Inflammatory macrophage treated with lipopolysaccharide for 4 hours (primary cell): ENCODE results near the gene KIF19.
"Not testable (repeated sequence)": the region's sequence is repeated elsewhere in the genome, so short reads cannot be mapped to it uniquely, and the experiment has no call there.

Experiments used
- DNase-seq: peaks from one replicate; pipeline ENCODE4 v3.0.0-alpha.2; 2020

The KIF19 gene

DNA sequence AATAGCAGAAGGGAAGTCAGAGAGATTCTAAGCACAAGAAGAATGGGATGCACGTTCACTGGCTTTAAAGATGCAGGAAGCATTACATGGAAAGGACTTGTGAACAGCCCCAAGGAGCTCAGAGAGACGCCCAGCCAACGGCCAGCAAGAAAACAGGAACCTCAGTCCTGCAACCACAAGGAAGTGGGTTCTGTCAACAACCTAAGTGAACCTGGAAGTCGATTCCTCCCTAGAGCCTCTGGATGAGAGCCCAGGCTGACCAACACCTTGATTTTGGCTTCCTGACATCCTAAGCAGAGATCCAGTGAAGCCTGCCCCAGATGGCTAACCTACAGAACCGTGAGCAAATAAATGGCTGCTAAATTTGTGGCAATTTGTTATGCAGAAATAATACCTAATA is 65.7 kb downstream of the KIF19 start:
- DNase-seq = peak; percentile 27

DNA sequence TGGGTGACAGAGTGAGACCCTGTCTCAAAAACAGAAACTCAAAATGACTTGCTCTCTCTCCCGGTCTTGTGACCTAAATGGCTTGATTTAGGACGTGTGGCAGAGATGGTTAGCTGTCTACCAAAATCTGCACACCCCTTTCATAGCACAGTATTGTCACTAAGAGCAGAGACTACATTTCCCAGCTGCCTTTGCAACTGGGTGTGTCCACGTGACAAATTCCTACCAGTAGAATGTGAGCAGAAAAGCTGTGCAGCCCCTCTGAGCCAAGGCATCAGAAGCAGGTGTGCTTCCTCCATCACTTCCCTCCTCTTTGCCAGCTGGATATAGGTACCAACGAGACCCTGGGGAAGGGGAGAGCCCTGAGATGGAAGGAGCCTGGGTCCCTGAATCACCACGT is 66.8 kb downstream of the KIF19 start:
- no peak for DNase-seq

- DNase-seq = no peak
These were observed 67.4 kb downstream of the KIF19 start for GRCh38 chr17:74393346-74393942.

DNA sequence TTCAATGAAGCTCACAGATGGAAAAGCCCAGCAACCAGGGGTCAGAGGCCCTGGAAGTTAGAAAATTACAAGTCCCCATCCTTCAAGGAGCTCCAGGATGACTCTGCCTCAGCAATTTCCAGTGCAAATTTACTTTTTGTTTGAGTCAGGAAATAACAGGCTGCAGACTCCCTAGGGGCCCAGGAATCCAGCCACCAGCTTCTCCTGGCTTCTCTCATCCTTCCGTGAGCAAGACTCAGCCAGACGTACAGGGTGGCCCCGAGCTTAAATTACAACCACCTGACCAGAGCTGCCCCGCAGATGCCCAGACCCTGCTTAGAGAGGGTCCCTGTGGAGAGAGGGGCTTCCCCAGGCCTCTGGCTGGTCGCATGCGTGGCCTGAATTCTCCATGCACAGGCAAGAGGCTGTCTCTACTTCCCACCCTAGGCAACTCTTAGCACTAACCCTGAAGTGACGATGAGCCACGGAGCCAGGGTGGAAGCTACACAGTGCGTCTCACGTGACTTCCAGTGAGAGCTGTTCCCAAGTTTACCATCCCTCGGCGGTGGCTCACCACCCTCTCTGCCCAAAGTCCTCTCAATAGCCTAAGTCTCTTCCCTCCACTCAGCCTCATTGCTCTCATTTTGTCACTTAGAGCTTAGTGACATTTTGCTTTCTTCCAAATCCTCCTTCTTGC is 68.4 kb downstream of the KIF19 start:
- no peak for DNase-seq

DNA sequence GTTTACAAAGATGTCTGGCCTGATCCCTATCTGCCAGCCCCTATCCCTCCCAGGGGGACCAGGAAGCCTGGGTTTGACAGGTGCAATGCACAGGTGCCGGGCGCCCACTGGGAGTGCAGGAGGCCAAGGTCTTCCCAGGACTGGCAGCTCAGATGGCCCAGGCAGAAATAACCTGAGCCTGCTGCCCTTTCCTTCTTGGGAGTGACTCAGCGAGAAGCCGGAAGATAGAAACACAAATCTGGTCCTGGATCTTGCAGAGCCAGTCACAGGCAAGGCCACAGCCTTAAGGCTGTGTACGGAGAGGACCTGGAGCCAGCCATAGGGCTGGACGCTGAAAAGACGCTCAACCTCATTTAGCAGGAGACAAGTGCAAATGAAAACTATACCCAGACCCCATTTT is 69.0 kb downstream of the KIF19 start:
- no peak for DNase-seq

DNA sequence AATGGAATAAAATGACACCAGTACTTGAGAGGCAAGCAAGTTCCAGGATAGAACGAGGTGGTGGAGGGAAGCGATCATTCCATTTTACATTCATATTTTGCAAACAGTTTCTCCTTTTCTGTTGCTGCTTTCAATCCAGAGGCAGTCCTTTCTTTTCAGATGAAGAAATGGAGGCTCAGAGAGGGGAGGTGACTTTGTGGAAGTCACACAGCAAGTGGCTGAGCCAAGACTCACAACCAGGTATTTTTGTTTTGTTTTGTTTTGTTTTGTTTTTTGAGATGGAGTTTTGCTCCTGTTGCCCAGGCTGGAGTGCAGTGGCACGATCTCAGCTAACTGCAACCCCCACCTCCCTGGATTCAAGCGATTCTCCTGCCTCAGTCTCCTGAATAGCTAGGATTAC is 70.5 kb downstream of the KIF19 start:
- DNase-seq = no peak

- DNase-seq = no peak
These were observed 76.0 kb downstream of the KIF19 start for GRCh38 chr17:74402048-74402447.

DNA sequence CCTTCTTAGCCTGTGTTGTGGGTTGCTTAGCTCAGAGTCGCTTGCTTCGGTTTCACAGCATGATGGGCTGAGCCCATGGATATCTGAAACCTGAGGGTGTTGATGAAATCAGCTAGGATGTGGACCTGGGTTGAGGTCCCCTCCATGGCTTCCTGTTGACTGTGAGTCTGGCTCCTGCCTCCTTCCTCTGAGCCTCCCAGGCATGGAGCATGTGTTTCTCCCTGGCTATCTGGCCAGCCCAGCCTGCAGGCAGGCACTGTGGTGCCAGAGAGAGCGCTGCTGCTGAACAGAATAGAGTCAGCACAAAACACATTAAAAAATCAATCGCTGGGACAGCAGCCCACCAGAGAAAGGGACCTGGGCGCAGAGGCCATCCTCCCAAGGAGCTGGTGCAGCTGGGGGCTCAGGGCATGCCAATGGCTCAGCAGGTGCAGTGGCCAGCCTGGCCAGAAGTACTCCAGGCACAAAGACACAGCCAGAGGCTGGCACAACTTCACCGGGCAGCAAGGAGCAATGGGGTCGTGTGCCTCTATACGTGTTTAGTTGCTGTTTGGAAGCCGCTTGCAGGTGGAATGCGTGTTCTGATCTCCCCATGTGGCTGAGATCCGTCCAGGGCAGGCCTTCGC is 77.6 kb downstream of the KIF19 start:
- no peak for DNase-seq

DNA sequence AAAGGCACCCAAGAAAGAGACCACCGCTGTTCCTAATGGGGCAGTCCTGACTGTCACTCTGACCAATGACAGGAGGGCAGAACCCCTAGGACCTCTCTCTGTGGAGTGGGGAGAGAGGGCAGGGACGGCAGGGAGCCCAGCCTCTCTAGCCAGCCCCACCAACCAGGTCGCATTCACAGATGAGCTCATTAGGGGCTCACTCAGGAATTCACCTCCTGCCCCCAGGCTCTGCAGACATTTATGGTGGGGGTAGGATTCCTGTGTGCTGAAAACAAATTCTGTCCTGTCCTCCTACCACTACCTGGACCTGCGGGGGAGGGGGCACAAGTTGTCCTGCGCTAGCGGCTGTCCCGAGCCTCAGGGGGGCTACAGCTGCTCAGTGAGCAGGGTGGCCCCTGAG is 78.2 kb downstream of the KIF19 start:
- DNase-seq = no peak

- DNase-seq = no peak
These were observed 78.8 kb downstream of the KIF19 start for GRCh38 chr17:74404789-74405188.

GRCh38 chr17:74405311-74405710 is 79.3 kb downstream of the KIF19 start:
- DNase-seq = not testable (repeated sequence)
